Activated CD8-positive, alpha-beta T cell treated with anti-CD3 and anti-CD28 coated beads for 36 hours (primary cell): ENCODE data around the gene COL8A2. TPM values are rescaled to one million over a fixed set of nuclear protein-coding genes. Genes with fewer than 3 reads are reported as not detected.

Source experiments
- ATAC-seq: fragments of 200-7000 bp; cut with Tn5 transposase; one replicate; pipeline ENCODE4 v1.10.0; 2021; ENCODE audit warnings: mild to moderate bottlenecking, moderate library complexity
- CTCF ChIA-PET: fragments of 350-600 bp; sonication (Branson Sonifier 250); formaldehyde crosslinking; loops from one replicate; lab custom pipeline; 2021; ENCODE audit warnings: antibody characterized with exemption; lab: Charles Lee
- POLR2A ChIA-PET: fragments of 350-600 bp; sonication (Branson Sonifier 250); formaldehyde crosslinking; loops from one replicate; lab custom pipeline; 2021; ENCODE audit warnings: antibody characterized with exemption; lab: Charles Lee
- DNase-seq: peaks from one replicate; pipeline ENCODE4 v3.0.0-alpha.2; 2020
- H3K27ac Mint-ChIP-seq: one replicate; pipeline ENCODE4 v1.8.0; 2021; ENCODE audit warnings: mild to moderate bottlenecking, mixed read lengths
- H3K27me3 Mint-ChIP-seq: one replicate; pipeline ENCODE4 v1.8.0; 2021; ENCODE audit warnings: mixed read lengths
- H3K36me3 Mint-ChIP-seq: one replicate; pipeline ENCODE4 v1.8.0; 2021; ENCODE audit warnings: low read depth, mixed read lengths
- H3K4me1 Mint-ChIP-seq: one replicate; pipeline ENCODE4 v1.8.0; 2021; ENCODE audit warnings: low read depth, mixed read lengths
- H3K4me3 Mint-ChIP-seq: one replicate; pipeline ENCODE4 v1.8.0; 2021; ENCODE audit warnings: mild to moderate bottlenecking, moderate library complexity, mixed read lengths
- H3K9me3 Mint-ChIP-seq: one replicate; pipeline ENCODE4 v1.8.0; 2021; ENCODE audit warnings: mixed read lengths
- intact Hi-C: fragments of 100-400 bp; cut with micrococcal nuclease; formaldehyde crosslinking; loops from one replicate; pipeline ENCODE4 v1.10.0; 2022
- total RNA-seq, 2 experiments: library from RNA; stranded (reverse); gene quantifications; one replicate each; pipeline ENCODE4 v1.2.3, GENCODE V29; 2021
- TF ChIP-seq, protein P1 (sequence below): fragments of 200-600 bp; IDR thresholded peaks from one replicate; pipeline ENCODE4 v1.8.0; 2022; ENCODE audit warnings: antibody characterized with exemption, mild to moderate bottlenecking

Gene COL8A2
- total RNA-seq, 2 experiments from 2014 or later: 0.83 to 0.85 TPM

GRCh38 chr1:36133484-36133883 lies 8.5 kb upstream of the COL8A2 start:
- TF ChIP-seq, protein P1, sequence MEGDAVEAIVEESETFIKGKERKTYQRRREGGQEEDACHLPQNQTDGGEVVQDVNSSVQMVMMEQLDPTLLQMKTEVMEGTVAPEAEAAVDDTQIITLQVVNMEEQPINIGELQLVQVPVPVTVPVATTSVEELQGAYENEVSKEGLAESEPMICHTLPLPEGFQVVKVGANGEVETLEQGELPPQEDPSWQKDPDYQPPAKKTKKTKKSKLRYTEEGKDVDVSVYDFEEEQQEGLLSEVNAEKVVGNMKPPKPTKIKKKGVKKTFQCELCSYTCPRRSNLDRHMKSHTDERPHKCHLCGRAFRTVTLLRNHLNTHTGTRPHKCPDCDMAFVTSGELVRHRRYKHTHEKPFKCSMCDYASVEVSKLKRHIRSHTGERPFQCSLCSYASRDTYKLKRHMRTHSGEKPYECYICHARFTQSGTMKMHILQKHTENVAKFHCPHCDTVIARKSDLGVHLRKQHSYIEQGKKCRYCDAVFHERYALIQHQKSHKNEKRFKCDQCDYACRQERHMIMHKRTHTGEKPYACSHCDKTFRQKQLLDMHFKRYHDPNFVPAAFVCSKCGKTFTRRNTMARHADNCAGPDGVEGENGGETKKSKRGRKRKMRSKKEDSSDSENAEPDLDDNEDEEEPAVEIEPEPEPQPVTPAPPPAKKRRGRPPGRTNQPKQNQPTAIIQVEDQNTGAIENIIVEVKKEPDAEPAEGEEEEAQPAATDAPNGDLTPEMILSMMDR: no peak
- POLR2A ChIA-PET: interaction anchor here (1.1 to 2.4 kb wide), 3 partner anchors 15 to 33 kb away, joined by 3 to 8 read pairs (median 4); partner anchors contain the start of gene TRAPPC3
- no peaks in the 10 kb centered on the region for H3K9me3 Mint-ChIP-seq

GRCh38 chr1:36132029-36132428 lies 7.0 kb upstream of the COL8A2 start:
- Mint-ChIP-seq H3K27me3 (no peaks in the 10 kb centered on the region), H3K4me3 (no peak overlapping the region), H3K4me1 (no peaks in the 10 kb centered on the region), H3K36me3 (peaks cover 2% of the 10 kb centered on the region), H3K27ac (no peak overlapping the region), H3K9me3 (no peaks in the 10 kb centered on the region)
- CTCF ChIA-PET: interaction anchor here (4.6 to 6.3 kb wide), 2 partner anchors 30 to 37 kb away, joined by 71 to 86 read pairs; no protein-coding TSS in a partner anchor
- DNase-seq (no peak), ATAC-seq (no peak)
- POLR2A ChIA-PET: interaction anchor here (0.9 kb wide), 1 partner anchor 30 kb away, joined by 4 read pairs; no protein-coding TSS in a partner anchor
- TF ChIP-seq, protein P1: no peak
- intact Hi-C loops: no loop called here

More at GRCh38 chr1:36133484-36133883, 8.5 kb upstream of the COL8A2 start:
- Mint-ChIP-seq H3K4me1 (no peaks in the 10 kb centered on the region), H3K4me3 (no peak overlapping the region), H3K27ac (no peak overlapping the region), H3K36me3 (peaks cover 5% of the 10 kb centered on the region), H3K27me3 (no peaks in the 10 kb centered on the region)
- CTCF ChIA-PET: interaction anchor here (0.6 to 6.3 kb wide), 18 partner anchors 11 to 471 kb away, joined by 3 to 86 read pairs (median 5); partner anchors contain the start of gene TRAPPC3
- ATAC-seq (no peak), DNase-seq (no peak)
- intact Hi-C loops: no loop called here

- Mint-ChIP-seq H3K27ac (no peak overlapping the region), H3K9me3 (no peaks in the 10 kb centered on the region), H3K36me3 (no peaks in the 10 kb centered on the region), H3K4me3 (no peak overlapping the region), H3K27me3 (peaks cover 15% of the 10 kb centered on the region), H3K4me1 (peaks cover 18% of the 10 kb centered on the region)
- DNase-seq (no peak), ATAC-seq (no peak)
- TF ChIP-seq, protein P1: no peak
- intact Hi-C loops: no loop called here
- ChIA-PET POLR2A (no interaction called here), CTCF (interaction anchor here (0.6 to 1.2 kb wide), 2 partner anchors 20 to 95 kb away, joined by 3 to 4 read pairs; partner anchors contain the start of gene TRAPPC3)
These were observed 3.8 kb upstream of the COL8A2 start for GRCh38 chr1:36128905-36129206.

- Mint-ChIP-seq H3K4me3 (no peak overlapping the region), H3K36me3 (no peaks in the 10 kb centered on the region), H3K4me1 (peaks cover 23% of the 10 kb centered on the region), H3K27me3 (peaks cover 20% of the 10 kb centered on the region), H3K9me3 (no peaks in the 10 kb centered on the region), H3K27ac (no peak overlapping the region)
- CTCF ChIA-PET: interaction anchor here (0.9 to 1.3 kb wide), 3 partner anchors 10 to 29 kb away, joined by 3 to 4 read pairs (median 3); partner anchors contain the start of gene TRAPPC3
- ATAC-seq (no peak), DNase-seq (no peak)
- TF ChIP-seq, protein P1: no peak
- intact Hi-C loops: no loop called here
- POLR2A ChIA-PET: no interaction called here
These were observed 3.3 kb upstream of the COL8A2 start for GRCh38 chr1:36128126-36128904.
